ENCODE data around the gene MSL1. TPM values are rescaled to one million over a fixed set of nuclear protein-coding genes. Genes with fewer than 3 reads are reported as not detected.

Gene MSL1
- total RNA-seq: 51.8 and 70.6 TPM in 2 replicates

GRCh38 chr17:40121181-40122135 is at the start of gene MSL1:
MSL1 (plus strand) TSS chr17:40121971; CDS start chr17:40122613, 642 bp downstream.

GRCh38 chr17:40100419-40100668 is 21.4 kb upstream of the MSL1 start, which contains the start of gene NR1D1:
NR1D1 (minus strand) TSS chr17:40100589; CDS start chr17:40100094, 495 bp downstream.

DNA sequence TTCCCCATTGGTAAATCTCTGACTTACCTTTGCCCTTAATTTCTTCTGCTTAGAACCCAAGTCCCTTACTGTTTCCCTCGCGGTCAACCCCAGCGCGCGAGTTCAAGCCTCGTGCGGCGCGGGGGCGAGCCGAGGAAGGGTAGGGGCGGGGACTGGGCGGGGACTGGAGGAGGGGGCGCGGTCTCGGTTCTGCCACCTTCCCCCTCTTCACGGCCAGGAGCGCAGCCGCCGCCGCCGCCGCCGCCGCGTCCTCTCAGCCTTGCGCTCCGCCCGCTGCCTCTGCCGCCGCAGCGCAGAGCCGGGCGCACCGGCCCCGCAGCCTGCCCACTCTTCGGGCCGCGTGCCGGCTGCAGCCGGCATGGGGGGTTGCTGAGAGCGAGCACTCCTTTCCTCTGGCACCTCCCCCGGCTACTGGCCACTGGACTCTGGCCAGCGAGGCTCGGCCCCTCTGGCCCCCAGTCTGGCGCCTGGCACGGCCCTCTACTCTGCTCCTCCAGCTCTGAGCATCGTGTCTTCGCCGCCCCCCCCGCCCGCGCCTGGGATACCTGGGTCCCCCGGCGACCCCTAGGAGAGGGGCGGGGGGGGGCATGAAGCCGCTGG is 55.6 kb downstream of the MSL1 start, which contains the start of gene RAPGEFL1:
Gene RAPGEFL1 (plus strand): TSS at position 196 of the 600 bp plus-strand sequence. CDS start 392 bp downstream, at position 588.

Other genes starting within 250 kb of the MSL1 start
- 3.7 and 4.0 TPM in 2 replicates for gene GSDMB, start 203.3 kb upstream of the MSL1 start, total RNA-seq
- gene ORMDL3, start 194.4 kb upstream of the MSL1 start, total RNA-seq: 22.1 and 32.7 TPM in 2 replicates
- not detected in 2 replicates for gene LRRC3C, start 194.2 kb upstream of the MSL1 start, total RNA-seq
- gene GSDMA, start 159.0 kb upstream of the MSL1 start, total RNA-seq: not detected in 2 replicates
- gene PSMD3, start 141.2 kb upstream of the MSL1 start, total RNA-seq: 121 and 155 TPM in 2 replicates
- gene CSF3, start 106.5 kb upstream of the MSL1 start, total RNA-seq: 2.9 and 10.2 TPM in 2 replicates
- 54.2 and 57.0 TPM in 2 replicates for gene MED24, start 67.6 kb upstream of the MSL1 start, total RNA-seq
- 20.2 and 21.5 TPM in 2 replicates for gene THRA, start 59.0 kb upstream of the MSL1 start, total RNA-seq
- 2.6 and 3.1 TPM in 2 replicates for gene NR1D1, start 21.4 kb upstream of the MSL1 start, total RNA-seq
- 40.4 and 49.1 TPM in 2 replicates for gene CASC3, start 18.6 kb downstream of the MSL1 start, total RNA-seq
- 1.8 and 2.3 TPM in 2 replicates for gene RAPGEFL1, start 55.5 kb downstream of the MSL1 start, total RNA-seq
- 5.5 and 6.6 TPM in 2 replicates for gene WIPF2, start 97.3 kb downstream of the MSL1 start, total RNA-seq
- gene CDC6, start 165.9 kb downstream of the MSL1 start, total RNA-seq: 16.9 and 39.5 TPM in 2 replicates
- 11.0 and 13.3 TPM in 2 replicates for gene RARA, start 187.2 kb downstream of the MSL1 start, total RNA-seq
- gene GJD3, start 242.8 kb downstream of the MSL1 start, total RNA-seq: 0.39 TPM in 1 of 2 replicates, not detected in the other